Activated naive CD4-positive, alpha-beta T cell treated with anti-CD3 and anti-CD28 coated beads, Interleukin-2, amount 50 U/mL, for 24 hours (primary cell): ENCODE data around the gene RILPL2.
A peak's percentile ranks its signal among the peaks of the same experiment; 100 is the strongest.
"Not testable (repeated sequence)": the region's sequence is repeated elsewhere in the genome, so short reads cannot be mapped to it uniquely, and the experiment has no call there.

ENCODE experiments used
- H3K27ac Mint-ChIP-seq: one replicate; pipeline ENCODE4 v1.8.0; 2021; ENCODE audit warnings: mild to moderate bottlenecking, mixed read lengths
- H3K27me3 Mint-ChIP-seq: one replicate; pipeline ENCODE4 v1.8.0; 2021; ENCODE audit warnings: mixed read lengths
- H3K36me3 Mint-ChIP-seq: one replicate; pipeline ENCODE4 v1.8.0; 2021; ENCODE audit warnings: mixed read lengths
- H3K4me1 Mint-ChIP-seq: one replicate; pipeline ENCODE4 v1.8.0; 2021; ENCODE audit warnings: mixed read lengths
- H3K4me3 Mint-ChIP-seq: one replicate; pipeline ENCODE4 v1.8.0; 2021; ENCODE audit warnings: mild to moderate bottlenecking, mixed read lengths
- H3K9me3 Mint-ChIP-seq: one replicate; pipeline ENCODE4 v1.8.0; 2021; ENCODE audit warnings: mixed read lengths

The RILPL2 gene

DNA sequence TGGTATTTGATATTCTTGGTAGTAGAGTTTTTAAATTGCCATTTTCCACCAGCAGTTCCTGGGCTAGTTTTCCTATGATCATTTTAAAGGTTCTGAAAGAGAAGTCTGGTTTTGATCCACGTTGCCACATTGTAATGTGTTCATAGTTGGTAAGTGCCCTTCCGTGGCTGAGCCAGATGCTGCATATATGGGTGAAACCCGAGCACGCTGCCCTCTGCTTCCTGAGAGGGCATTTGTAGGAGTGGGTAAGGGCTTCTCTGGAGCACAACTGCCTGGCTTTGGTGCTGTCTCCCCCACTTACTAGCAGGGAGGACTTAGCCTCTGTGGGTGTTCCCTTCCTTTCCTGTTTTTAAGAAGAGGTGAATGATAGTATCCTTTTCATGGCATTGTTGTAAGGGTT is 28.6 kb upstream of the RILPL2 start:
- peaks cover 8% of the 10 kb centered on the region for H3K36me3 Mint-ChIP-seq
- H3K27ac Mint-ChIP-seq, result no peak overlapping the region
- H3K27me3 Mint-ChIP-seq, result no peaks in the 10 kb centered on the region
- no peaks in the 10 kb centered on the region for H3K9me3 Mint-ChIP-seq
- H3K4me3 Mint-ChIP-seq, result no peak overlapping the region
- H3K4me1 Mint-ChIP-seq, result peaks cover 41% of the 10 kb centered on the region

GRCh38 chr12:123463174-123463573 is 26.7 kb upstream of the RILPL2 start:
- H3K36me3 Mint-ChIP-seq, H3K27ac Mint-ChIP-seq, H3K4me3 Mint-ChIP-seq, H3K27me3 Mint-ChIP-seq, H3K9me3 Mint-ChIP-seq: not testable (repeated sequence)
- H3K4me1 Mint-ChIP-seq, result peaks cover 50% of the 10 kb centered on the region

DNA sequence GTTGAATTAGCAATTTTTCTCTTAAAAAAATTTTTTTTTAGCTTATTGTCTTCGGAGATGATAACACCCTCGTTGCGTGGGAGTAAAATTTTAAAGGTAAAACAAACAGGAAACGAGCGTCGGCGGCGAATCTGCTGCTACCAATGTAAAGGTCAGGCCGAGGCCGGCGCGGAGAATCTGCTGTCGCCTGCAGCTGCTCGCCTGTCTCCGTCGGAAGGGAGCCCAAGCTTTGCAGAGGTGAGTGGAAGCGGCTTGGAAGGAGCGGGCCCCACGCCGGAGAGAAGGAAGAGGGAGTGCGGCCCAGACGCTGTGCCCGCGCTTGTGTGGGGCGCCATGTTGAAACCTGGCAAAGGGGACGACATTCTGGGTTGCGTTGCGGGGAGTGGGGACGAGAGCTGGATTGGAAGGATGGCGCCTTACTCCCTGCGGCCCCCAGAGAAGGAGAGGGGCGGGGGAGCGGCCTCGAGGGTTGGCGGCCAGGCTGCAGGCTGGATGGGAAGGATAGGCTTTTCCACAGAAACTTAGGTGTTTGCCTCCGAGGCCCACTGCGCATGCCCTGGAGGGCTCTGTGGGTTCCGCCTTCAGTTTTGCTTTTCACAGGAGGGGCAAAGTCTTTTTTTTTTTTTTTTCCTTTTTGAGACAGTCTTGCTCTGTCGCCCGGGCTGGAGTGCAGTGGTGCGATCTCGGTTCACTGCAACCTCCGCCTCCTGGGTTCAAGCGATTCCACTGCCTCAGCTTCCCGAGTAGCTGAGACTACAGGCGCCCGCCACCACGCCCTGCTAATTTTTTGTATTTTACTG is 21.7 kb upstream of the RILPL2 start, which contains the start of gene SNRNP35:
Gene SNRNP35, plus strand, starts transcription at position 160 of the 800 bp plus-strand sequence. CDS start 7,402 bp downstream, outside the sequence.
- Mint-ChIP-seq H3K36me3 (no peaks in the 10 kb centered on the region), H3K27me3 (no peaks in the 10 kb centered on the region), H3K4me1 (peaks cover 28% of the 10 kb centered on the region), H3K9me3 (no peaks in the 10 kb centered on the region), H3K27ac (peak within 1 kb of the TSS; percentile 100), H3K4me3 (peak within 1 kb of the TSS; percentile 95)

- H3K27ac Mint-ChIP-seq, result peak overlapping the region; percentile 66
- no peak overlapping the region for H3K4me3 Mint-ChIP-seq
- no peaks in the 10 kb centered on the region for H3K9me3 Mint-ChIP-seq
- peaks cover 14% of the 10 kb centered on the region for H3K4me1 Mint-ChIP-seq
- H3K27me3 Mint-ChIP-seq, result no peaks in the 10 kb centered on the region
- no peaks in the 10 kb centered on the region for H3K36me3 Mint-ChIP-seq
Observed at GRCh38 chr12:123453165-123453564, 16.7 kb upstream of the RILPL2 start.

GRCh38 chr12:123452276-123452550 is 15.7 kb upstream of the RILPL2 start:
- not testable (repeated sequence) for H3K36me3 Mint-ChIP-seq, H3K4me3 Mint-ChIP-seq, H3K27me3 Mint-ChIP-seq, H3K9me3 Mint-ChIP-seq
- peaks cover 18% of the 10 kb centered on the region for H3K4me1 Mint-ChIP-seq
- H3K27ac Mint-ChIP-seq, result peak overlapping the region; percentile 35

DNA sequence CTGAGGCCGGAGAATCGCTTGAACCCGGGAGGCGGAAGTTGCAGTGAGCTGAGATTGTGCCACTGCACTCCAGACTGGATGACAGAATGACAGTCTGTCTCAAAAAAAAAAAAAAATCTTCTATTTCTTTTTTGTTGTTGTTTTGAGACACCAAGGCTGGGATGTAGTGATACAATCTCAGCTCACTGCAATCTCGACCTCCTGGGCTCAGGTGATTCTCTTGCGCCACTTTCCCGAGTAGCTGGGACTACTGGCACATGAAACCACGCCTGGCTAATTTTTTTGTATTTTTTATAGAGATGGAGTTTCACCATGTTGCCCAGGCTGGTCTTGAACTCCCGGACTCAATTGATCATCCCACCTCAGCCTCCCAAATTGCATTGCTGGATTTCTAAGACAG is 14.2 kb upstream of the RILPL2 start:
- no peak overlapping the region for H3K4me3 Mint-ChIP-seq
- no peaks in the 10 kb centered on the region for H3K9me3 Mint-ChIP-seq
- no peaks in the 10 kb centered on the region for H3K36me3 Mint-ChIP-seq
- H3K4me1 Mint-ChIP-seq, result peaks cover 27% of the 10 kb centered on the region
- no peaks in the 10 kb centered on the region for H3K27me3 Mint-ChIP-seq
- no peak overlapping the region for H3K27ac Mint-ChIP-seq

- Mint-ChIP-seq H3K27me3 (no peaks in the 10 kb centered on the region), H3K4me1 (peaks cover 29% of the 10 kb centered on the region), H3K36me3 (no peaks in the 10 kb centered on the region), H3K4me3 (no peak overlapping the region), H3K9me3 (no peaks in the 10 kb centered on the region), H3K27ac (peak overlapping the region; percentile 76)
Observed at GRCh38 chr12:123449856-123450255, 13.4 kb upstream of the RILPL2 start.

DNA sequence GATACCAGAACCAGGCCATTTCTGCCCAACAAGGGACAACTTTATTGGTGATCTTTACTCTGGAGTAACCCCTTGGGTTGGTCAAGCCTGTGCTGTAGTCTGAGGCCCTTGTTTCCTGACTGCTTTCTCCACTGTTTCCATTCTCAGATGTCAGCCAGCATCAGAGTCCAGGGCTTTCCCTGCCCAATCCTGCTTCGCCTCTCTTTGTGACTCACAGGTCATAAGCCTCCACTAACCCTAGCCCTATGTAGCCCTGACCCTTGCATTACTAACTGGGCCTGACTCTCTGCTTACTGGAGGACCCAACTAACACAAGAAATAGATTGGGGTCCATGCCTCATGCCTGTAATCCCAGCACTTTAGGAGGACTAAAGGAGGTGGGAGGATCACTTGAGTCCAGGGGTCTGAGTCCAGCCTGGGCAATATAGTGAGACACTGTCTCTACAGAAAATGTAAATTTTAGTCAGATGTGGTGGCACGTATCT is 12.8 kb upstream of the RILPL2 start:
- H3K27me3 Mint-ChIP-seq, result no peaks in the 10 kb centered on the region
- H3K4me3 Mint-ChIP-seq, result peak overlapping the region; percentile 33
- H3K9me3 Mint-ChIP-seq, result no peaks in the 10 kb centered on the region
- H3K27ac Mint-ChIP-seq, result peak overlapping the region; percentile 76
- H3K4me1 Mint-ChIP-seq, result peaks cover 29% of the 10 kb centered on the region
- no peaks in the 10 kb centered on the region for H3K36me3 Mint-ChIP-seq

GRCh38 chr12:123446333-123446713 is 9.8 kb upstream of the RILPL2 start:
- H3K36me3 Mint-ChIP-seq, result no peaks in the 10 kb centered on the region
- no peaks in the 10 kb centered on the region for H3K9me3 Mint-ChIP-seq
- H3K27ac Mint-ChIP-seq, result no peak overlapping the region
- no peak overlapping the region for H3K4me3 Mint-ChIP-seq
- peaks cover 29% of the 10 kb centered on the region for H3K4me1 Mint-ChIP-seq
- no peaks in the 10 kb centered on the region for H3K27me3 Mint-ChIP-seq

DNA sequence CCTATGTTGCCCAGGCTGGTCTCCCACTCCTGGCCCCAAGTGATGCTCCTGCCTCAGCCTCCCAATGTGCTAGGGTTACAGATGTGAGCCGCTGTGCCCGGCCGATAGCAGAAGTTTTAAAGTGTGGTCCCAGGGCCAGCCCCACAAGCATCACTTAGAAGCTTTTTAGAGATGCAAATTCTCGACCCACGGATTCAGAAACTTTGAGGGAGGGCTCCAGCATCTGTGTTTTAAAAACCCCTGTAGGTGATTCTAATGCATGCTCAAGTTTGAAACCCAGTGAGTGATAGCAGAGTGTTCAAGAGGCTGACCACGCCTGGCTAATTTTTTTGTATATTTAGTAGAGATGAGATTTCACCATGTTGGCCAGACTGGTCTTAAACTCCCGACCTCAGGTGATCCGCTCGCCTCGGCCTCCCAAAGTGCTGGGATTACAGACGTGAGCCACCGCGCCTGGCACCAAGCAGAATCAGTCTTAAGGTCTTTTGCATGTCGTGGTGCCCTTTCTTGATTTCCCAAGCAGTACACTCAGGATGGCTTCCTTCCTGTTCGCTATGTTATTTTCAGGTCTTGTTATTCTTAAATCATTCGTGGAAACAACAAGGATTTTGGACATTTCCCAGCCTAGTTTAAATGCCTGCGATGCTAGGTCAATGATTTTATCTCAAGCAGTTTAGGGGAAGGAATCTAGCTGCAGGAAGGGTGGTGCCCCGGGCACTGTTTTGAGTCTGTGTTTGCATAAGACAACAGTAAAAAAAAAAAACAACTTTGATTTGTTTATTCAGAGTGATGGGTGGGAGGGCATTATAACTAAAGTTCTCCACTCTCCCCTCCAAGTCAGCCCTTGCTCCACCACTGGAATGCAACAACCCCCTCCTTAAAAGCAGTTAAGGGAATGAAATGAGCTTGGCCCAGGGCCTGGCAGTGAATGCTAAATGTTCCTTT is 9.2 kb upstream of the RILPL2 start:
- Mint-ChIP-seq H3K27ac (no peak overlapping the region), H3K4me3 (no peak overlapping the region), H3K9me3 (no peaks in the 10 kb centered on the region), H3K27me3 (no peaks in the 10 kb centered on the region), H3K36me3 (no peaks in the 10 kb centered on the region), H3K4me1 (peaks cover 29% of the 10 kb centered on the region)

- H3K4me1 Mint-ChIP-seq, result peaks cover 24% of the 10 kb centered on the region
- no peak overlapping the region for H3K4me3 Mint-ChIP-seq
- H3K27ac Mint-ChIP-seq, result no peak overlapping the region
Observed at GRCh38 chr12:123444092-123445026, 7.9 kb upstream of the RILPL2 start.

GRCh38 chr12:123442774-123443173 is 6.3 kb upstream of the RILPL2 start:
- Mint-ChIP-seq H3K27ac (no peak overlapping the region), H3K27me3 (no peaks in the 10 kb centered on the region), H3K4me1 (peaks cover 11% of the 10 kb centered on the region), H3K4me3 (no peak overlapping the region), H3K9me3 (no peaks in the 10 kb centered on the region), H3K36me3 (no peaks in the 10 kb centered on the region)

More at GRCh38 chr12:123444092-123445026, 7.9 kb upstream of the RILPL2 start:
- Mint-ChIP-seq H3K9me3 (no peaks in the 10 kb centered on the region), H3K27me3 (no peaks in the 10 kb centered on the region), H3K36me3 (no peaks in the 10 kb centered on the region)

DNA sequence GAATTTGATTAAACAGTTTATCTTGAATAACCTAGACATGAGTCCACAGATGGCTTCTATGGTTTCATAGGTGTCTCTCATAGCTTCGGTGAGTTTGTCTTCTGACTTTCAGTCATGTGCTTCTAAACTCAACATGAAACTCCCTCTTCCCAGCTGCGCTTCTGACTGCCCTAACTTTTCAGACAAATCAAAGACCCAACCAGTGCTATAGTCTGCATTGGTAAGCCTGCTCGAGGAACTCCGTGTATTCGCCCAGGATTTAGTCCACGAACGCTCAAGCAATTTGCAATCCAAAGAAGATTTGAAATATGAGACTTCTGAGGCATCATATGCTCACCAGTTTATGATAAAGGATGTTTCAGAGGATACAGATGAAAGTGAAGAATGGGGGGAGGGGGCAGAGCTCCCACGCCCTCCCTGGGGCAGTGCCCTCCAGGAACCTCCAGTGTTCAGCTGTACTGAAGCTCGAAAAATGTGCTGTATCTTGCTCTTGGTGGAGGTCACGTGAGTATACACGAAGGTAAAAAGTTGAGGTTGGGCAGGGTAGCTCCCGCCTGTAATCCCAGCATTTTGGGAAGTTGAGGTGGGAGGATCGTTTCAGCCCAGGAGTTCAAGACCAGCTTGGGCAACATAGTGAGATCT is 5.2 kb upstream of the RILPL2 start:
- no peaks in the 10 kb centered on the region for H3K27me3 Mint-ChIP-seq
- no peak overlapping the region for H3K4me3 Mint-ChIP-seq

GRCh38 chr12:123435636-123436016 is 858 bp downstream of the RILPL2 start:
- H3K27me3 Mint-ChIP-seq, result no peaks in the 10 kb centered on the region
- H3K9me3 Mint-ChIP-seq, result no peaks in the 10 kb centered on the region
- peaks cover 45% of the 10 kb centered on the region for H3K4me1 Mint-ChIP-seq
- peaks cover 13% of the 10 kb centered on the region for H3K36me3 Mint-ChIP-seq
- H3K27ac Mint-ChIP-seq, result peak overlapping the region; percentile 88
- peak overlapping the region; percentile 97 for H3K4me3 Mint-ChIP-seq

More for the DNA sequence above, 5.2 kb upstream of the RILPL2 start:
- Mint-ChIP-seq H3K36me3 (no peaks in the 10 kb centered on the region), H3K27ac (no peak overlapping the region), H3K9me3 (no peaks in the 10 kb centered on the region), H3K4me1 (peaks cover 19% of the 10 kb centered on the region)

DNA sequence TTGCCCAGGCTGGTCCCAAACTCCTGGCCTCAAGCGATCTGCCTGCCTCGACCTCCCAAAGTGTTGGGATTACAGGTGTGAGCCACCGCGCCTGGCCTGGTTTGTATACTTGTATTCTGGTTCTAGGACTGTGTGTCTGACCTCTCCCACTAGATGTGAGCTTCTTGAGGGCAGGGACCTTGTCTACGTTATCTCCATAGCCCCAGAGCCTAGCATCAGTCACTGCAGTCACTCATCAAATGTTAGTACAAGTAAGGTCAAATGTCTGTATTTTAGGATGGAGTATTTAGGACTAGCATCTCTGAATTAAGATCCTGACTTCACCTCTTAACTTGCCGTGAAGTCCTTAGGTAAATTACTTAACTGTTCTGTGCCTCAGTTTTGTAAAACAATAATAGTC is 2.9 kb downstream of the RILPL2 start:
- H3K27ac Mint-ChIP-seq, result peak overlapping the region; percentile 56
- H3K9me3 Mint-ChIP-seq, result no peaks in the 10 kb centered on the region
- peaks cover 50% of the 10 kb centered on the region for H3K4me1 Mint-ChIP-seq
- H3K27me3 Mint-ChIP-seq, result no peaks in the 10 kb centered on the region
- peaks cover 13% of the 10 kb centered on the region for H3K36me3 Mint-ChIP-seq
- H3K4me3 Mint-ChIP-seq, result peak overlapping the region; percentile 83
